CD4-positive, alpha-beta T cell treated with Interleukin-15 for 1 hour (primary cell): ENCODE results near the gene TUBB2B.
"Not testable (repeated sequence)": the region's sequence is repeated elsewhere in the genome, so short reads cannot be mapped to it uniquely, and the experiment has no call there.

Source experiments
- DNase-seq: peaks from one replicate; pipeline ENCODE4 v3.0.0-alpha.2; 2020

TUBB2B gene

GRCh38 chr6:3183066-3183465 lies 44.4 kb downstream of the TUBB2B start:
- no peak for DNase-seq

DNA sequence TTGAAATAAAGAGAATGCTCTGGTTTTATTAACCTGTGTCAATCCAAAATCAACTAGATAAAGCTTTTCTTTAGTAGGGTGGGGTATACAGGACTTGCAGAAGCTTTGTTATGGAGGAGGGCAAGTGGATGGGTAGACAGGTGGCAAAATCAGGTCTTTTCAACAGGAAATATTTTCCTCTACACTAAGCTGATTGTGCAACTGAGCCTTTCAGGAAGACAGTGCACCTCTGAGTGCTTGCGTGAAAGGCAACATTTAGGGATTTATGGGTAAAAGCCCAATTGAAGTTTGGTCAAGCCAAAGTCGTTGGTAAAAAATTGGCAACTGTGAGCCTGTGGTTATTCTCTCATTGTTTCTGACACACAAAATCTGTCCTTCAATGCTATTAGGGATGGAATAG lies 46.3 kb downstream of the TUBB2B start:
- DNase-seq = no peak

GRCh38 chr6:3179945-3180344 lies 47.5 kb downstream of the TUBB2B start:
- DNase-seq = not testable (repeated sequence)

DNA sequence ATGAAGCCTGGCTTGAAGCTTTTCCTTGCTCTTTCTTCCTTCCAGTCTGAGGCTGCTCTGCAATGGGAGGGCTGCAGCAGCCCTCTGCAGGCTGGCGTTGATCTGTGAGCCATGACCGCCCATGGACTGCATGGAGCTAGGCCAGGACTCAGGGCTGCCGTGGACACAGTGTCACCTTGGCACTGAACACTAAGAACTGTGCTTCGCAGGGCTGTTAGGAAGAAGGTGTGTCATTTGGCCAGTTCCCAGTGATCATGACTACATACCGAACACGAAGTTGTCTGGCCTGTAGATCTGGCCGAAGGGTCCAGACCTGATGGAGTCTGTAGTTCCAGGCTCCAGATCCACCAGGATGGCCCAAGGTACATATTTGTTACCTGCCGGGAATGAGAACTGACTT lies 48.8 kb downstream of the TUBB2B start:
- not testable (repeated sequence) for DNase-seq

GRCh38 chr6:3176562-3177355 lies 50.7 kb downstream of the TUBB2B start:
- DNase-seq = peak; percentile 59

DNA sequence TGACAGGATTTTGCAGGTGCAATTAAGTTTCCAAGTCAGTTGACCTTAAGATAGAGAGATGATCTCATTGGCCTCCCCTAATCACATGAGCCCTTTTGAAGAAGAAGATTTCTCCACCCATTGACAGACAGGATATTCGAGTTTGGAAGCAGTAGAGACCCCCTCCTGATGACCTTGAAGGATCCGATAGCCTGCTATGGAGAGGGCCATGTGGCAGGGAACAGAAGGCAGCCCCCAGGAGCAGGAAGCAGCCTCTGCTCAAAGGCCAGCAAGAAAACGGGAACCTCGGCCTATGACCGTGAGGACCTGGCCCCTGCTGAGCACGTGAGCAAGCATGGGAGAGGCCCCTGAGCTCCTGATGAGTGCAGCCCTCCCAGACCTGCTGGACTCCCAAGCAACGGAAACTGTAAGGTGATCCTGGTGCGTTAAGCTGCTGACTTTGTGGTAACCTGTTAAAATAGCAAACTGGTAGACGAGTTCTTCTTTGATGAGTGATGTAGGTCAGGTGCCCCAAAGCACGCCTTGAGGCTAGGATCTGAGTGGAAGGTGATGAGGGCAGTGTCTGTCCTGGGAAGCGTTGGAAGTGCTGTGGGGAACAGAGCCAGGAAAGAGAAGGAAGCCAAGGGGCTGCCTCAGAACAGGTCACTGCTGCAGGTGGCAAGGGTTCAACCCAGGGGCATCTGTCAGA lies 51.6 kb downstream of the TUBB2B start:
- DNase-seq = no peak
